ENCODE measurements around the gene MRPS14. TPM values are rescaled to one million over a fixed set of nuclear protein-coding genes. Genes with fewer than 3 reads are reported as not detected.

Gene MRPS14
- total RNA-seq, 6 donors from 2014 or later, result 11.5 to 28.9 (median 18.8) TPM

GRCh38 chr1:174988539-174988938, 34.7 kb downstream of the MRPS14 start:
- no peaks in the 10 kb centered on the region for H3K9me3 ChIP-seq
- H3K36me3 ChIP-seq, result no peaks in the 10 kb centered on the region
- no peak overlapping the region for H3K27ac ChIP-seq
- no peak for ATAC-seq (ENCODE audit: low FRiP score in 2 of 2)
- no peak overlapping the region for H3K4me3 ChIP-seq
- H3K27me3 ChIP-seq, result no peaks in the 10 kb centered on the region
- TF ChIP-seq EP300 (IDR thresholded peaks at IDR 0.05) (no peak), POLR2A (IDR thresholded peaks at IDR 0.05) (no peak), CTCF (IDR thresholded peaks at IDR 0.05) (no peak), POLR2AphosphoS5 (IDR thresholded peaks at IDR 0.05) (no peak)
- peaks cover 6 to 16% (median 7%) of the 10 kb centered on the region in 4 donors for H3K4me1 ChIP-seq
- no peak for DNase-seq

DNA sequence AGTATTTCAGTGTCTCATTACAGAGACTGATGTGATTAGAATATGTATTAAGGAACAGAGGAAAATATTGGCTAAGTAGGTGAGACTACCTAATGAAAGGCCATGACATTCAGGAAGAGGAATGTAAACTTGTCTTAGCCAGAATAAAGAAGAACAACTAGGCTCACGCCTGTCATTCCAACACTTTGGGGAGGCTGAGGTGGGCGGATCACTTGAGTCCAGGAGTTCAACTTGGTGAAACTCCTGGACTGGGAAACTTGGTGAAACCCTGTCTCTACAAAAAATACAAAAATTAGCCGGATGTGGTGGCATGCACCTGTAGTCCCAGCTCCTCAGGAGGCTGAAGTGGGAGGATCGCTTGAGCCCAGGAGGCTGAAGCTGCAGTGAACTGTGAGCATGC, 38.3 kb downstream of the MRPS14 start:
- DNase-seq, result no peak
- 88 to 95% methylated on average over 4 of the region's 4 CpGs for WGBS, 2 donors
- Histone ChIP-seq H3K36me3 (peaks cover 0 to 6% (median 5%) of the 10 kb centered on the region in 4 donors), H3K27me3 (no peaks in the 10 kb centered on the region), H3K4me1 (peaks cover 4 to 6% (median 5%) of the 10 kb centered on the region in 4 donors), H3K9me3 (no peaks in the 10 kb centered on the region), H3K4me3 (no peak overlapping the region), H3K27ac (no peak overlapping the region)
- no peak for TF ChIP-seq POLR2A (IDR thresholded peaks at IDR 0.05)
- TF ChIP-seq POLR2AphosphoS5 (IDR thresholded peaks at IDR 0.05), result no peak
- no peak for TF ChIP-seq CTCF (IDR thresholded peaks at IDR 0.05)
- no peak for ATAC-seq (ENCODE audit: low FRiP score in 2 of 2)

GRCh38 chr1:174982971-174983689, 40.1 kb downstream of the MRPS14 start:
- H3K27me3 ChIP-seq, result no peaks in the 10 kb centered on the region
- H3K4me3 ChIP-seq, result no peak overlapping the region
- H3K36me3 ChIP-seq, result peaks cover 7 to 20% (median 16%) of the 10 kb centered on the region in 4 donors
- DNase-seq, result no peak
- ATAC-seq (ENCODE audit: low FRiP score in 2 of 2), result peak in 1 of 2 donors; percentile 42
- no peaks in the 10 kb centered on the region for H3K9me3 ChIP-seq
- TF ChIP-seq CTCF (IDR thresholded peaks at IDR 0.05) (peak; percentile 47 to 69 (median 64)), EP300 (IDR thresholded peaks at IDR 0.05) (no peak), POLR2A (IDR thresholded peaks at IDR 0.05) (no peak), POLR2AphosphoS5 (IDR thresholded peaks at IDR 0.05) (no peak)
- no peaks in the 10 kb centered on the region for H3K4me1 ChIP-seq
- no peak overlapping the region for H3K27ac ChIP-seq

- no peak for DNase-seq
- TF ChIP-seq POLR2AphosphoS5 (IDR thresholded peaks at IDR 0.05) (no peak), CTCF (IDR thresholded peaks at IDR 0.05) (no peak), POLR2A (IDR thresholded peaks at IDR 0.05) (no peak), EP300 (IDR thresholded peaks at IDR 0.05) (no peak)
- Histone ChIP-seq H3K27ac (peak overlapping the region in 3 of 4 donors; percentile 12 to 28 (median 24)), H3K36me3 (peaks cover 7 to 22% (median 16%) of the 10 kb centered on the region in 4 donors), H3K4me1 (peaks cover 4 to 17% (median 9%) of the 10 kb centered on the region in 4 donors), H3K9me3 (no peaks in the 10 kb centered on the region), H3K4me3 (no peak overlapping the region), H3K27me3 (no peaks in the 10 kb centered on the region)
- ATAC-seq (ENCODE audit: low FRiP score in 2 of 2), result peak in 1 of 2 donors; percentile 74
- WGBS, 2 donors, result 68 to 80% methylated on average over 4 of the region's 4 CpGs
These were observed 46.7 kb downstream of the MRPS14 start for GRCh38 chr1:174976436-174977108.
